Activated CD4-positive, alpha-beta T cell treated with anti-CD3 and anti-CD28 coated beads for 4 hours (primary cell): ENCODE data around the gene AP5B1.
"Not testable (repeated sequence)": the region's sequence is repeated elsewhere in the genome, so short reads cannot be mapped to it uniquely, and the experiment has no call there.

Experiments
- DNase-seq, 2 donors: peaks; one replicate each; pipeline ENCODE4 v3.0.0-alpha.2; 2020

The AP5B1 gene

DNA sequence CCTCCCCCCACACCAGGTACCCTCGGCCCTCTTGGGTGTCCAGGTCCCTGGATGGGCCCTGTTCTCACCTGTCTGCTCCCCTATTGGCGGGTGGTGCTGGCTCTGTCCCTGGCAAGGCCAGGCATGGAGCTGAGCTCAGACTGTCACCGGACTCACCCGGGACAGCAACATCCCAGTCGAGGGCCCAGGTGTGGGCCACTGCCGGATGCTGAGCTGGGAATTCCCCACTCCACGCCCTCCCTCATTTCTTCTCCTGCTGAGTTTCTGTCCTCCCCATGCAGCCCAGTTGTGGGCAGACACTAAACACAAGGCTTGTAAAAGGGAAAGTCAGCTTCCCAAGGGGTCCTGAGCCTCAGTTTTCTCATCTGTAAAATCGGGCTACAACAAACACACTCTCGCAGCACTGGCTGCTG is 2.0 kb upstream of the AP5B1 start:
- DNase-seq = no peak

DNA sequence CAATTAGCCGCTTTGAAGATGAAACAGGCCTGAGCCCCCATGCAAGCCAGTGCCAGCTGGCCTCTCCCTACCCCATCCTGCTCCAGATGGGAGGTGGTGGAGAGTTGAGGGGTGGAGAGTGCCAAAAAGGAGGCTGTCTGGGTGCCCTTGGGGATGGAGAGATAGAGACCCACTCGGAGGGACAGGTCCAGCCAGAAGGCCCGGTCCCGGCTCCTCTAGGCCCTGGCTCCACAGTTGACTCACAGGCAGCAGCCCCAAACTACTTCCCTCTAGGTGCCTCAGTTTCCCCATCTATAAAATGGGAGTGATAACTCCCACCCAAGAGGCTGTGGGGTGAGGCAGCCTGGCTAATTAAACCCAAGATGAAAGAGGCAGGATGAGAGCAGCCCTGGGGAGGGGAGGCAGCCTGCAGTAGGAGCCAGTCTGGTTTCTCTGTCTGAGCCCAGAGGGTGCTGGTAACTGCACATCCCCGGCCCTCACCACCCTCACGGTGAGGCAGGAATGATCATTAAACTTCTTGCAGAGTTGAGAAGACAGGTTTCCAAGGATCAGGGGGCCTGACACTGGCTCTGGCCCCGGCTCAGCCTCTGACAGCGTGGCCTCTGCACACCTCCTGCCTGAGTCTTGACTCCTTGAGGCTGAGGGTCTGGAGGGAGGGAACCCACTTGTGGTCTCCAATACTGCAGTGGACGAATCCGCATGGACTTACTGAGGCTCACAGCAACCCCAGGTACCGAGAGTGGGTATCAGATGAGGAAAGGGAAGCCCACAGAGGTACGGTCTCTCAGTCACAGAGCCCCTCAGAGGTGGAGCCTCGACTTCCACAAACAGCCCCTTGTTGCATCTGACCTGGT is 1.4 kb upstream of the AP5B1 start:
- DNase-seq = no peak

DNA sequence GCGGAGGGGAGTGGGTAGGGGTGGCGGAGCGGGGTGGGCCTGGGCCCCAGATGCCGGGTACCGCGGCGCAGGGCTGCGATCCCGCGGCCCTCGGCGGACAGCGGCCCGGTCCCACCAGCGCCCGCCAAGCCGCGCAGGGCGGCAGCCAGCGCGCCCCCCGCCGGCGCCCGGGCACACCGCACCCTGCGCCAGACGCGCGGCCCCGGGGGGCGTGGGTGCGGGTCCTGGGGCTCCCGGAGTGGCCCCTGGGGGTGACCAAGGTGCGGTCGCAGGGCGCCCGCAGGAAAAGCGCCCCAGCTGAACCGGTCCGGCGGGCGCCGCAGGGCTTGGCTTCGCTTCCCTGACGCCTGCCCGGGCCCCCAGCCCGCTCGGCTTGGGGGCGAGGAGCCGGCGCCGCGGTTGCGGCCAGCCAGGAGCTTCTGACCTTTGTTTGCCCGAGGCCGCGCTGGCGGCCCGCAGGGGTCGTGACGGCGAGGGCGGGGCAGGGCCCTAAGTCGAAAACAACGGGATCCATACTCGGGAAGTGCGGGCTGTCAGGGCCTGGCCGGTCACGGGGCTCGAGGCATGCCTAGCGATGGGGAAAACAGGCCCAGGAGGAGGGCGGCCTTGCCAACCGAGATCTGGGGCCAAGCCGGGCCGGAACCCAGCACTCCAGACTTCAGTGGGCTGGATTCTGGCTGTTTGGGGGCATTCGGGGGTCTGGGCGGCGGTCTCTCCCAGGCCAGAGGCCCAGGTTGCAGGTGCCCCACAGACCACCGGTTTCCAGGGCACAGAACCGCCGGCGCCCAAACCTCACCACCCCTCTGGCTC is 581 bp upstream of the AP5B1 start:
- no peak for DNase-seq

DNA sequence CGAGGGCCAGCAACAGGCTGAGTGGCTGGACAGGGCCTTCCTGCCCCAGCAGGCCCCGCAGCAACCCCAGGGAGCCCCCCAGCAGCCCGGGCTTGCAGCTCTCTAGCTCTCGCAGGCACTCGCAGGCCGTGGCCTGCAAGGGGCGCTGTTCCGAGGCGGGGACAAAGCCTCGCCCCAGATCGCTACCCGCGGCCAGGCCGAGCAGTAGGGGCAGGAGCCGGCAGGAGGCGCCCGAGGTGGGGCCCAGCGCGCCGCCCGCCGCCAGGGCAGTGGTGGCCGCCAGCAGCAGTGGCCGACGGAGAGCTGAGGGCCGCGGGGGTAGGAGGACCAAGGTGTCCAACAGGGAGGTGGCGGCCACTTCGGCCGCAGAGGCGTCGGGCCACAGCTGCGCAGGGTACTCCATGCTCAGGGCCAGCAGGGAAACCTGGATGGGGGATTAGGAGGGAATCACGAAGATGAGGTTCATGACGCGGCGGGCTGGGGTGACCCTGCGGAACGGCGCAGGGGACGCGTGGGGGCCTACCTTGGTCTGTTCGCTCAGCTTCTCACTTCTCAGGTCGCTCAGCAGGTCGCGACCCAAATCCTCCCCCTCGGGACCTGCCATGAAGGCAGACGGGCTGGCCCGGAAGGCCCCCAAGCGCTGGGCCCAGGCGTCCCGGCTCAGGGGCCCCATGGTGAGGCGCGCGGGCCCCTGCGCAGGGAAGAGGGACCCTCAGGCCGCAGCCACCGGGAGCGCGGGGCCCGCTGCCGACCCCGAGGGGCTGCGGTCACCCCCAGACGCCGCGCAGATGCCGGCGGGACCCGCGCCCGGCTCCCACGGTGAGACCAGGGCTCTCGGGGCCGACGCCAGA is 632 bp downstream of the AP5B1 start:
- peak; percentile 67 to 69 for DNase-seq

- no peak for DNase-seq
Observed at GRCh38 chr11:65779669-65779918, 1.2 kb downstream of the AP5B1 start.

- DNase-seq = no peak
Observed at GRCh38 chr11:65778901-65779668, 1.7 kb downstream of the AP5B1 start.

DNA sequence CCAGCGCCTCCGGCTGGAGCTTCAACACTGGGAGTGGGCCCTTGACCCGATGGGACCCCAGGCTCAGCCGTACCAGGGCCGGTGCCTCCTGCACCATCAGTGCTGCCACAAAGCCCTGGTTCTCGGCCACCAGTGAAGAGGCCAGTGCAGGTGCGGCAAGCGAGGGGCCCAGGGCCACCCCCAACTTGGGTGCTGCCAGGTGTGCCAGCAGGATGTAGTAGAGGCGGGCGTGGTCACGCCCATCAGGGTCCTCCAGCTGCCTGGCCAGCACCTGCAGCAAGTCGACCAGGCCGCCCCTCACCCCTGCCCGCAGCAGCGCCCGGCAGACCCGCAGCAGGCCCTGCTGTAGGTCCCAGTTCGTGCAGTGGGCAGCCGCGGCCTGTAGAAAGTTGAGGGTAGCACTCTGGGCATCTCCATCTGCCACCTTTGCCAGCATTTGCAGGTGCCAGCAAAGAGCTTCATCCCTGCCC is 2.3 kb downstream of the AP5B1 start:
- DNase-seq = no peak

DNA sequence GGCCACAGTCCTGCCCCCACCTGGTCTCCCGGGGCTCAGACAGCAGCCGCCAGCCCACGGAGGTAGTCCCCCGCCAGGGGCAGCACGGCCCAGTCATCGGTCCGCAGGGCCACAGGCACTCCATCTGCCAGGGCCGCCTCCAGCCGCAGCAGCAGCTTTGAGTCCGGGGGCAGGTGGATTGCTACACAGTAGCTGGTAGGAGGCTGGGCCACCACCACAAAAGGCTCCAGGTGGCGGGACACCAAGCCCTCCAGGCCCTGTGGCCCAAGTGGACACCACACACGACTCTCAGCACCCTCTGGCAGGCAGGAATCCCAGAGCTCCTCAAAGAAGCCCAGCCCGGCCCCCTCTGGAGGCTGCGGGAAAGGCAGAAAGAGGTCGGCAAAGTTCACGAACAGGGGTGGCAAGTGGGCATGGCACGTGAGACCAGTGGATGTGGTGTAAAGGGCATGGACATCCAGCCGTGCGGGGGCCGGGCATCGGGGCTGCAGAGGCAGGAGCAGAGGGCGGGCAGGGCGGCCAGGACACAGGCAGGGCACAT is 2.9 kb downstream of the AP5B1 start:
- no peak for DNase-seq

- no peak for DNase-seq
Observed at GRCh38 chr11:65777241-65777640, 3.5 kb downstream of the AP5B1 start.

DNA sequence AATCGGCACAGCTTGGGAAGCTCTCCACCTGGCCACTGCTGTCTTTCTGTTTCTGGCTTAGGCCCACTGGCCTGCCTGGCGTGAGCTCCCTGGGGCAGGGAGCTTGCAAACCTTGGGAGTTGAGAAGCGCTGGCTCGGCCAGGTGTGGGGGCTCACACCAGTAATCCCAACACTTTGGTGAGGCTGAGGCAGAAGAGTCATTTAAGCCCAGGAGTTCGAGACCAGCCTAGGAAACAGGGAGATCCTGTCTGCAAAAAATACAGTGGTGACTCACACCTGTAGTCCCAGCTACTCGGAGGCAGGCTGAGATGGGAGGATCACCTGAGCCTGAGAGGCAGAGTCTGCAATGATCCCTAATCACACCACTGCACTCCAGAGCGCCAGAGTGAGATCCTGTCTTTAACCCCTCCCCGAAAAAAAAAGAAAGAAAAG is 4.0 kb downstream of the AP5B1 start:
- DNase-seq = no peak

GRCh38 chr11:65776196-65776595 is 4.6 kb downstream of the AP5B1 start:
- DNase-seq = no peak

GRCh38 chr11:65774525-65775306 is 6.1 kb downstream of the AP5B1 start:
- DNase-seq = no peak

GRCh38 chr11:65773784-65774411 is 6.9 kb downstream of the AP5B1 start:
- no peak for DNase-seq

DNA sequence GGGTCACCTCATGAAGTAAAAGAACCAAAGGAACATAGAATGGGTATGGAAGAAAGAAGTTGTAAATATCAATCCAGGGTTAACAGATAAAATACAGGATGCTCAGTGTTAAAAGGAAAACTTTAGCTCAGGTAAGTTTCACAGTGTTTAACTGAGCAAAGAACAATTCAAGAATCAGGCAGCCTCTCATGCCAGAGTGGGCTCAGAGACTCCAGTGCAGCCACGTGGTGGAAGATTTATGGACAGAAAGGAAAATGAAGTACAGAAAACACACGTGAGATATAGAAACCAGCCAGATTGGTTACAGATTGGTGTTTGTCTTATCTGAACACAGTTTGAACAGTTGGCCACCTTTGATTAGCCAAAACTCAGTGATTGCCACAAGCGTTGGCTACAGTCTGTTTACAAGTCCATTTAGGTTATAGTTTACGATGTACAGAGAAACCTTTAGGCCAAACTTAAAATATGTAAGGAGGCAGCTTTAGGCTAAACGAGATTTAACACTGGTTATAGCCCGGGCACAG is 9.1 kb downstream of the AP5B1 start:
- DNase-seq = no peak

GRCh38 chr11:65770951-65771567 is 9.7 kb downstream of the AP5B1 start:
- no peak for DNase-seq

DNA sequence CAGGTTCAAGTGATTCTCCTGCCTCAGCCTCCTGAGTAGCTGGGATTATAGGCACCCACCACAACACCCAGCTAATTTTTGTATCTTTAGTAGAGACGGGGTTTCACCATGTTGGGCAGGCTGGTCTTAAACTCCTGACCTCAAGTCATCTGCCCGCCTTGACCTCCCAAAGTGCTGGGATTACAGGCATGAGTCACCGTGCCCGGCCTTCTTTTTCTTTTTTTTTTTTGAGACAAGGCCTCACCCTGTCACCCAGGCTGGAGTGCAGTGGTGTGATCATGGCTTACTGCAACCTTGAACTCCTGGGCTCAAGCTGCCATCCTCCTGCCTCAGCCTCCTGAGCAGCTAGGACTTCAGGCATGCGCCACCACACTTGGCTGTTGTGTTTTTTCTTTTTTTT is 13.0 kb downstream of the AP5B1 start:
- not testable (repeated sequence) for DNase-seq

- DNase-seq = no peak
Observed at GRCh38 chr11:65767406-65767805, 13.4 kb downstream of the AP5B1 start.

GRCh38 chr11:65766535-65766934 is 14.2 kb downstream of the AP5B1 start:
- DNase-seq = no peak

- DNase-seq = no peak
Observed at GRCh38 chr11:65764434-65764833, 16.3 kb downstream of the AP5B1 start.

DNA sequence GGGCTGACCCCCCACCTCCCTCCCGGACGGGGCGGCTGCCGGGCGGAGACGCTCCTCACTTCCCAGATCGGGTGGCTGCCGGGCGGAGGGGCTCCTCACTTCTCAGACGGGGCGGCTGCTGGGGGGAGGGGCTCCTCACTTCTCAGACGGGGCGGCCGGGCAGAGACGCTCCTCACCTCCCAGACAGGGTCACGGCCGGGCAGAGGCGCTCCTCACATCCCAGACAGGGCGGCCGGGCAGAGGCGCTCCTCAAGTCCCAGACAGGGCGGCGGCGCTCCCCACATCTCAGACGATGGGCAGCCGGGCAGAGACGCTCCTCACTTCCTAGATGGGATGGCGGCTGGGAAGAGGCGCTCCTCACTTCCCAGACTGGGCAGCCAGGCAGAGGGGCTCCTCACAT is 18.0 kb downstream of the AP5B1 start:
- not testable (repeated sequence) for DNase-seq
